Nephron progenitor cell (in vitro differentiated cells): ENCODE measurements around the gene FKBP1B.

Source experiments
- DNase-seq: peaks from one replicate; pipeline ENCODE4 v3.0.0; 2021
- H3K27ac Mint-ChIP-seq: 2 replicates; pipeline ENCODE4 v1.8.0; 2021; ENCODE audit warnings: mild to moderate bottlenecking, moderate library complexity, mixed read lengths
- H3K27me3 Mint-ChIP-seq: 2 replicates; pipeline ENCODE4 v1.8.0; 2021; ENCODE audit warnings: mild to moderate bottlenecking, low read depth, mixed read lengths; ENCODE audit not compliant: poor library complexity
- H3K36me3 Mint-ChIP-seq: 2 replicates; pipeline ENCODE4 v1.8.0; 2021; ENCODE audit warnings: low read depth, mixed read lengths
- H3K4me1 Mint-ChIP-seq: 2 replicates; pipeline ENCODE4 v1.8.0; 2021; ENCODE audit warnings: mixed read lengths
- H3K4me3 Mint-ChIP-seq: 2 replicates; pipeline ENCODE4 v1.8.0; 2021; ENCODE audit warnings: mild to moderate bottlenecking, moderate library complexity, mixed read lengths
- H3K9me3 Mint-ChIP-seq: 2 replicates; pipeline ENCODE4 v1.8.0; 2021; ENCODE audit warnings: mild to moderate bottlenecking, moderate library complexity, mixed read lengths
- TF ChIP-seq, protein P1 (sequence below): fragments of 200-600 bp; sonication (generic); IDR thresholded peaks from 2 replicates; pipeline ENCODE4 v1.5.0; 2021; ENCODE audit warnings: antibody characterized with exemption

Gene FKBP1B

DNA sequence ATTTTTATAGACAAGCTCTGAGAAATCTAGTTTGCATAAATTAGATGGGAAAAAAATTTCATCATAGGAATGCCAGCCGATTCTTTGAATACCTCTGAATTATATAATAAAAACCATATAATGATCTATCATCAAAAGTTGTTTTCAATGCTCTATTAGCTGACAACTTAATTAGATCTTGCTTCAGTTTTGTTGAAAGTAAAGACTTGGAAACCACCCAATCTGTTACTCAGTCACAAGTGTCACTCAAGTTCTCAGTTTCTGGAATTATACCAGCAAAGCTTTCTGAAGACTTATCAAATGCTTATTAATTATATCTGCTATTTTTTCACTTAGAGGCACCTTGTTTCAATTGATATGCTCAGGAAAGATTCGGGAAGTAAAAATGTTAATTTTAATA is 52.5 kb downstream of the FKBP1B start:
- no peak overlapping the region for H3K4me3 Mint-ChIP-seq
- H3K27me3 Mint-ChIP-seq: no peaks in the 10 kb centered on the region
- TF ChIP-seq, protein P1, sequence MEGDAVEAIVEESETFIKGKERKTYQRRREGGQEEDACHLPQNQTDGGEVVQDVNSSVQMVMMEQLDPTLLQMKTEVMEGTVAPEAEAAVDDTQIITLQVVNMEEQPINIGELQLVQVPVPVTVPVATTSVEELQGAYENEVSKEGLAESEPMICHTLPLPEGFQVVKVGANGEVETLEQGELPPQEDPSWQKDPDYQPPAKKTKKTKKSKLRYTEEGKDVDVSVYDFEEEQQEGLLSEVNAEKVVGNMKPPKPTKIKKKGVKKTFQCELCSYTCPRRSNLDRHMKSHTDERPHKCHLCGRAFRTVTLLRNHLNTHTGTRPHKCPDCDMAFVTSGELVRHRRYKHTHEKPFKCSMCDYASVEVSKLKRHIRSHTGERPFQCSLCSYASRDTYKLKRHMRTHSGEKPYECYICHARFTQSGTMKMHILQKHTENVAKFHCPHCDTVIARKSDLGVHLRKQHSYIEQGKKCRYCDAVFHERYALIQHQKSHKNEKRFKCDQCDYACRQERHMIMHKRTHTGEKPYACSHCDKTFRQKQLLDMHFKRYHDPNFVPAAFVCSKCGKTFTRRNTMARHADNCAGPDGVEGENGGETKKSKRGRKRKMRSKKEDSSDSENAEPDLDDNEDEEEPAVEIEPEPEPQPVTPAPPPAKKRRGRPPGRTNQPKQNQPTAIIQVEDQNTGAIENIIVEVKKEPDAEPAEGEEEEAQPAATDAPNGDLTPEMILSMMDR: no peak
- H3K4me1 Mint-ChIP-seq: no peaks in the 10 kb centered on the region
- no peak overlapping the region for H3K27ac Mint-ChIP-seq
- H3K9me3 Mint-ChIP-seq: peaks cover 70% of the 10 kb centered on the region
- H3K36me3 Mint-ChIP-seq: peaks cover 69% of the 10 kb centered on the region
- no peak for DNase-seq

DNA sequence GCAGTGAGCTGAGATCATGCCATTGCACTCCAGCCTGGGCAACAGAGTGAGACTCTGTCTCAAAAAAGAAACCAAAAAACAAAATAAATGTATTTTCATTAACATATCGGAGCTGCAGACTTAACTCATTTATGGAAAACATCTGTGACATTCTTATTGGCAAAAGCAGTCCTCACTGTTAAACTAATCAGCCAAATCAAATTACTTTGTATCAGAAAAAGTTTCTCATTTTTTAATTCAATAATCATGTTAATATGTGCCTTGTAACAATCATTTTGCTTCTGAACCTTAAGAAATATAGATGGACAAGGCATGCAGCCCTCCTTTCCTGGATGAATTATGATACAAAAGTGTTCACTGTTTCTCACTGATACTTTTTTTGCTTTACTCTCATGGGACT is 53.1 kb downstream of the FKBP1B start:
- Mint-ChIP-seq H3K4me1 (no peaks in the 10 kb centered on the region), H3K27ac (no peak overlapping the region), H3K9me3 (peaks cover 70% of the 10 kb centered on the region), H3K4me3 (no peak overlapping the region), H3K27me3 (no peaks in the 10 kb centered on the region), H3K36me3 (peaks cover 69% of the 10 kb centered on the region)
- TF ChIP-seq, protein P1: no peak
- no peak for DNase-seq

DNA sequence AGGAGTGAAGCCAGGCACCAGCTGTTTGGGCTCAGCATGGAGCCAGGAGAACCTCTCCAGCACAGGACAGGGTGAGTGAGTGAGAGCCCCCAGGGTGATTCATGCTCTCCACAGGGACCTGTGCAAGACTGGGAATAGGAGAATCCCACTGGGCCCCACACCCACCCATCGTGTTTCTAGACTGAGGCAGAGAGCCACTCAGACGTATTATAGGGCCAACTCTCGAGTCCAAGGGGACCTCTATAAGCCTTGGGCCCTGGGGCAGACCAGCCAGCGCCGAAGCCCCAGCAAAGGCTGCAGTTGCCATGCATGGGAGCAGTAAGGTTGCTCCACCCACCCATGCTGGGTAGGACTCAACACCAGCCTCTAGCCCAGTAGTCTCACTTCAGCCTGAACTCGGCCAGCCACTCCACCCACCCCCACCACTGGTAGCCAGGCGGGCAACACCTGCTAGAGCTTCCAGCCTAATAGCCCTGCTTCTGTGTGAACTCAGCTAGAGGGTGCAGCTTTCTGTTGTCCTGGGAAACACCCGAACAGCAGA is 54.6 kb downstream of the FKBP1B start:
- TF ChIP-seq, protein P1: no peak
- DNase-seq: no peak
- H3K27ac Mint-ChIP-seq: no peak overlapping the region
- no peaks in the 10 kb centered on the region for H3K27me3 Mint-ChIP-seq
- H3K4me1 Mint-ChIP-seq: no peaks in the 10 kb centered on the region
- no peak overlapping the region for H3K4me3 Mint-ChIP-seq
- peaks cover 62% of the 10 kb centered on the region for H3K36me3 Mint-ChIP-seq
- H3K9me3 Mint-ChIP-seq: peaks cover 67% of the 10 kb centered on the region

DNA sequence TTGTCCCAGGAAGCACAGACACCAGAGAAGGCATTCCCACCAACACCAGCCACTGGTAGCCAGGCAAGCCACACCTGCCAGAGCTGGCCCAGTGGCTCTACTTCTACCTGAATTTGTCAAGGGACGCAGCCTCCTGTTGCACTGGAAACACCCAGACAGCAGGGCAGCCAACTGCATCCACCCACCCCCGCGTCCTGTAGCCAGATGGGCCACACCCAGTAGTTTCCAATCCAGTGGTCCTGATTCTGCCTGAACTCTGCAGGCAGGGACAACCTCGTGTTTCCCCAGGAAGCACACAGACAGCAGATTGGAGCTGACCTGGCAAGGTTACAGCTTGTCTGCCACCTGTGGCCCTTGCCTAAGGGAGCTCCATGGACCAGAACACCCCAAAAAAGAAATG is 55.4 kb downstream of the FKBP1B start:
- peaks cover 57% of the 10 kb centered on the region for H3K36me3 Mint-ChIP-seq
- TF ChIP-seq, protein P1: no peak

DNA sequence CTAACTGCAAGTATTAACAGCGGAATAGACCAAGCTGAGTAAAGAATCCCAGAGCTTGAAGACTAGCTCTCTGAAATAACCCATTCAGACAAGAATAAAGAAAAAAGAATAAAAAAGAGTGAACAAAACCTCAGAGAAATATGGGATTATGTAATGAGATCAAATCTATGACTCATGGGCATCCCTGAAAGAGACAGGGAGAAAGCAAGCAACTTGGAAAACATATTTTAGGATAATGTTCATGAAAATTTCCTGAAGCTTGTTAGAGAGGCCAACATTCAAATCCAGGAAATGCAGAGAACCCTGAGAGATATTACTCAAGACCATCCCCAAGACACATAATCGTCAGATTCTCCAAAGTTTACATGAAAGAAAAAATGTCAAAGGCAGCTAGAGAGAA is 56.3 kb downstream of the FKBP1B start:
- Mint-ChIP-seq H3K27ac (no peak overlapping the region), H3K9me3 (peaks cover 60% of the 10 kb centered on the region), H3K36me3 (peaks cover 52% of the 10 kb centered on the region), H3K27me3 (no peaks in the 10 kb centered on the region), H3K4me3 (no peak overlapping the region), H3K4me1 (peaks cover 3% of the 10 kb centered on the region)
- TF ChIP-seq, protein P1: no peak
- DNase-seq: no peak

More for the DNA sequence above, 55.4 kb downstream of the FKBP1B start:
- peaks cover 67% of the 10 kb centered on the region for H3K9me3 Mint-ChIP-seq
- H3K27me3 Mint-ChIP-seq: no peaks in the 10 kb centered on the region
- no peak overlapping the region for H3K4me3 Mint-ChIP-seq
- DNase-seq: no peak
- H3K4me1 Mint-ChIP-seq: no peaks in the 10 kb centered on the region
- H3K27ac Mint-ChIP-seq: no peak overlapping the region

DNA sequence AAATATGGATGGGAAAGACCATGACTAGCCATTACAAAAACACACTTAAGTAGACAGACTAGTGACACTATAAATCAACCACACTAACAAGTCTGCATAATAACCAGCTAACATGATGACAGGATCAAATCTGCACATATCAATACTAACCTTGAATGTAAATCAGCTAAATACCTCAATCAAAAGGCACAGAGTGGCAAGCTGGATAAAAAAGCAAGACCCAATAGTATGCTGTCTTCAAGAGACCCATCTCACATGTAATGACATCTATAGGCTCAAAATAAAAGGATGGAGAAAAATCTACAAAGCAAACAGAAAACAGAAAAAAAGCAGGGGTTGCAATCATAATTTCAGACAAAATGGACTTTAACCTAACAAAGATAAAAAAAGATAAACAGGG is 57.2 kb downstream of the FKBP1B start:
- Mint-ChIP-seq H3K27me3 (no peaks in the 10 kb centered on the region), H3K4me1 (peaks cover 13% of the 10 kb centered on the region), H3K9me3 (peaks cover 55% of the 10 kb centered on the region), H3K4me3 (no peak overlapping the region), H3K36me3 (peaks cover 50% of the 10 kb centered on the region), H3K27ac (no peak overlapping the region)
- TF ChIP-seq, protein P1: no peak
- DNase-seq: no peak
